ENCODE measurements around the gene EPS8L1.

GRCh38 chr19:55097864-55098715, 22.4 kb downstream of the EPS8L1 start:
- no peak for TF ChIP-seq EZH2 (IDR thresholded peaks at IDR 0.05; ENCODE audit: borderline replicate concordance, low read length)
- TF ChIP-seq, protein P1, sequence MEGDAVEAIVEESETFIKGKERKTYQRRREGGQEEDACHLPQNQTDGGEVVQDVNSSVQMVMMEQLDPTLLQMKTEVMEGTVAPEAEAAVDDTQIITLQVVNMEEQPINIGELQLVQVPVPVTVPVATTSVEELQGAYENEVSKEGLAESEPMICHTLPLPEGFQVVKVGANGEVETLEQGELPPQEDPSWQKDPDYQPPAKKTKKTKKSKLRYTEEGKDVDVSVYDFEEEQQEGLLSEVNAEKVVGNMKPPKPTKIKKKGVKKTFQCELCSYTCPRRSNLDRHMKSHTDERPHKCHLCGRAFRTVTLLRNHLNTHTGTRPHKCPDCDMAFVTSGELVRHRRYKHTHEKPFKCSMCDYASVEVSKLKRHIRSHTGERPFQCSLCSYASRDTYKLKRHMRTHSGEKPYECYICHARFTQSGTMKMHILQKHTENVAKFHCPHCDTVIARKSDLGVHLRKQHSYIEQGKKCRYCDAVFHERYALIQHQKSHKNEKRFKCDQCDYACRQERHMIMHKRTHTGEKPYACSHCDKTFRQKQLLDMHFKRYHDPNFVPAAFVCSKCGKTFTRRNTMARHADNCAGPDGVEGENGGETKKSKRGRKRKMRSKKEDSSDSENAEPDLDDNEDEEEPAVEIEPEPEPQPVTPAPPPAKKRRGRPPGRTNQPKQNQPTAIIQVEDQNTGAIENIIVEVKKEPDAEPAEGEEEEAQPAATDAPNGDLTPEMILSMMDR (IDR thresholded peaks at IDR 0.05; ENCODE audit: low read length) = no peak
